Natural killer cell (primary cell): ENCODE data around the gene CAMTA1. TPM values are rescaled to one million over a fixed set of nuclear protein-coding genes. Genes with fewer than 3 reads are reported as not detected.
"Not testable (repeated sequence)": the region's sequence is repeated elsewhere in the genome, so short reads cannot be mapped to it uniquely, and the experiment has no call there.

Experiments
- ATAC-seq, 3 donors: fragments of 150-1000 bp in 2 of 3; fragments of 200-7000 bp in 1 of 3; cut with Tn5 transposase; 1 replicate in 1 of 3; 2 replicates in 2 of 3; pipeline ENCODE4 v1.10.0; 2021; ENCODE audit warnings: mild to moderate bottlenecking in 2 of 3, moderate library complexity in 2 of 3
- DNase-seq, 2 donors: peaks; one replicate each; pipeline versions ENCODE4 v3.0.0 to v3.0.0-alpha.2; 2013 to 2021; ENCODE audit warnings: mixed read lengths in 1 of 2
- H3K27ac ChIP-seq: one replicate; pipeline ENCODE4 v1.5.1; 2013; ENCODE audit warnings: mild to moderate bottlenecking, low read length
- H3K27me3 ChIP-seq: one replicate; pipeline ENCODE4 v1.6.1; 2013; ENCODE audit warnings: low read length; ENCODE audit not compliant: control insufficient read depth, insufficient read depth
- H3K36me3 ChIP-seq: one replicate; pipeline ENCODE4 v1.6.1; 2013; ENCODE audit warnings: low read length; ENCODE audit not compliant: control insufficient read depth, insufficient read depth
- H3K4me1 ChIP-seq: one replicate; pipeline ENCODE4 v1.6.1; 2013; ENCODE audit warnings: low read length; ENCODE audit not compliant: control insufficient read depth, insufficient read depth
- H3K4me3 ChIP-seq: one replicate; pipeline ENCODE4 v1.5.1; 2013; ENCODE audit warnings: low read length
- H3K9me3 ChIP-seq: one replicate; pipeline ENCODE4 v1.6.1; 2013; ENCODE audit warnings: low read length; ENCODE audit not compliant: control insufficient read depth, insufficient read depth
- H3K27ac Mint-ChIP-seq, 2 donors: one replicate each; pipeline ENCODE4 v1.8.0; 2022; ENCODE audit warnings: mild to moderate bottlenecking in 2 of 2, mixed read lengths in 2 of 2, moderate library complexity in 1 of 2
- H3K27me3 Mint-ChIP-seq, 2 donors: one replicate each; pipeline ENCODE4 v1.8.0; 2022; ENCODE audit warnings: low read depth in 2 of 2, mixed read lengths in 2 of 2
- H3K36me3 Mint-ChIP-seq: one replicate; pipeline ENCODE4 v1.8.0; 2022; ENCODE audit warnings: mixed read lengths
- H3K4me1 Mint-ChIP-seq, 2 donors: one replicate each; pipeline ENCODE4 v1.8.0; 2022; ENCODE audit warnings: mixed read lengths in 2 of 2
- H3K4me3 Mint-ChIP-seq: one replicate; pipeline ENCODE4 v1.8.0; 2022; ENCODE audit warnings: mild to moderate bottlenecking, moderate library complexity, mixed read lengths
- H3K9me3 Mint-ChIP-seq, 2 donors: one replicate each; pipeline ENCODE4 v1.8.0; 2022; ENCODE audit warnings: mixed read lengths in 2 of 2
- CTCF ChIP-seq: fragments of 200-600 bp; IDR thresholded peaks from one replicate; pipeline ENCODE4 v1.8.0; 2022; ENCODE audit warnings: antibody characterized with exemption
- WGBS: methylation state at CpG from one replicate; pipeline ENCODE4 v1.1.7; 2013; ENCODE audit warnings: missing lambda C conversion rate; ENCODE audit not compliant: insufficient coverage; 5-methylcytosine and 5-hydroxymethylcytosine counted together
- intact Hi-C: fragments of 100-400 bp; cut with micrococcal nuclease; formaldehyde crosslinking; loops from one replicate; pipeline ENCODE4 v1.14.2; 2022
- total RNA-seq, 4 donors: library from RNA; stranded (reverse); fragments of 120-200 nt in 1 of 4; gene quantifications; one replicate each; pipeline versions ENCODE4 v1.2.3 to v1.2.4, GENCODE V29; 2013 to 2022

The CAMTA1 gene
- total RNA-seq, 3 donors from 2014 or later (not counting 1 experiment from before 2014, with no cell fraction given), result 40.6 to 53.3 (median 44.9) TPM

- no peak overlapping the region for H3K27ac Mint-ChIP-seq
- H3K36me3 Mint-ChIP-seq, result no peaks in the 10 kb centered on the region
- H3K4me1 Mint-ChIP-seq, result peaks cover 15 to 17% of the 10 kb centered on the region in 2 donors
- no peak overlapping the region for H3K4me3 ChIP-seq
- H3K36me3 ChIP-seq, result peaks cover 13% of the 10 kb centered on the region
- intact Hi-C loops, result no loop called here
- no peaks in the 10 kb centered on the region for H3K9me3 Mint-ChIP-seq
- H3K27me3 Mint-ChIP-seq, result no peaks in the 10 kb centered on the region
- no peak for TF ChIP-seq CTCF
- no peaks in the 10 kb centered on the region for H3K27me3 ChIP-seq
- H3K9me3 ChIP-seq, result no peaks in the 10 kb centered on the region
- no peak overlapping the region for H3K4me3 Mint-ChIP-seq
- H3K27ac ChIP-seq, result no peak overlapping the region
- WGBS, result 89% methylated on average over 2 of the region's 4 CpGs
- ATAC-seq (no peak), DNase-seq (no peak)
- no peaks in the 10 kb centered on the region for H3K4me1 ChIP-seq
Observed at GRCh38 chr1:6825828-6826227, 40.6 kb downstream of the CAMTA1 start.

GRCh38 chr1:6827079-6827478, 41.8 kb downstream of the CAMTA1 start:
- no peak for TF ChIP-seq CTCF
- no peak for DNase-seq
- no peaks in the 10 kb centered on the region for H3K9me3 ChIP-seq
- no peak overlapping the region for H3K4me3 ChIP-seq
- H3K36me3 ChIP-seq, result peaks cover 13% of the 10 kb centered on the region
- Mint-ChIP-seq H3K27me3 (no peaks in the 10 kb centered on the region), H3K9me3 (no peaks in the 10 kb centered on the region), H3K4me3 (no peak overlapping the region), H3K27ac (no peak overlapping the region), H3K36me3 (no peaks in the 10 kb centered on the region), H3K4me1 (peaks cover 9 to 13% of the 10 kb centered on the region in 2 donors)
- intact Hi-C loops, result no loop called here
- H3K27ac ChIP-seq, result no peak overlapping the region
- H3K4me1 ChIP-seq, result no peaks in the 10 kb centered on the region
- 92% methylated on average over 3 of the region's 3 CpGs for WGBS
- H3K27me3 ChIP-seq, result no peaks in the 10 kb centered on the region
- ATAC-seq, result no peak

GRCh38 chr1:6827630-6828165, 42.4 kb downstream of the CAMTA1 start:
- H3K9me3 ChIP-seq, result no peaks in the 10 kb centered on the region
- intact Hi-C loops, result no loop called here
- no peak for ATAC-seq
- no peaks in the 10 kb centered on the region for H3K27me3 ChIP-seq
- 95% methylated on average over 7 of the region's 10 CpGs for WGBS
- DNase-seq, result no peak
- H3K36me3 Mint-ChIP-seq, result no peaks in the 10 kb centered on the region
- H3K4me1 Mint-ChIP-seq, result peaks cover 7 to 14% of the 10 kb centered on the region in 2 donors
- H3K9me3 Mint-ChIP-seq, result no peaks in the 10 kb centered on the region
- H3K27ac ChIP-seq, result no peak overlapping the region
- no peak for TF ChIP-seq CTCF
- H3K27me3 Mint-ChIP-seq, result no peaks in the 10 kb centered on the region
- H3K4me3 ChIP-seq, result no peak overlapping the region
- no peak overlapping the region for H3K27ac Mint-ChIP-seq
- H3K4me1 ChIP-seq, result no peaks in the 10 kb centered on the region
- H3K4me3 Mint-ChIP-seq, result no peak overlapping the region
- peaks cover 13% of the 10 kb centered on the region for H3K36me3 ChIP-seq

GRCh38 chr1:6831366-6831765, 46.1 kb downstream of the CAMTA1 start:
- WGBS, result no CpG with 5 or more reads among the region's 1 CpG
- Histone ChIP-seq H3K4me3 (no peak overlapping the region), H3K27ac (no peak overlapping the region), H3K36me3 (peaks cover 5% of the 10 kb centered on the region), H3K4me1 (no peaks in the 10 kb centered on the region), H3K9me3 (no peaks in the 10 kb centered on the region), H3K27me3 (no peaks in the 10 kb centered on the region)
- no peaks in the 10 kb centered on the region for H3K36me3 Mint-ChIP-seq
- H3K4me3 Mint-ChIP-seq, result no peak overlapping the region
- intact Hi-C loops, result no loop called here
- peaks cover 11 to 19% of the 10 kb centered on the region in 2 donors for H3K4me1 Mint-ChIP-seq
- no peaks in the 10 kb centered on the region for H3K9me3 Mint-ChIP-seq
- no peak for TF ChIP-seq CTCF
- DNase-seq, result no peak
- no peaks in the 10 kb centered on the region for H3K27me3 Mint-ChIP-seq
- no peak for ATAC-seq
- H3K27ac Mint-ChIP-seq, result no peak overlapping the region

- DNase-seq, H3K36me3 Mint-ChIP-seq, H3K36me3 ChIP-seq, H3K4me3 ChIP-seq, H3K27me3 Mint-ChIP-seq, H3K4me1 ChIP-seq, intact Hi-C loops, H3K9me3 ChIP-seq, H3K4me3 Mint-ChIP-seq, H3K9me3 Mint-ChIP-seq, H3K27me3 ChIP-seq, H3K27ac Mint-ChIP-seq, H3K27ac ChIP-seq, ATAC-seq: not testable (repeated sequence)
- 95% methylated on average over 2 of the region's 2 CpGs for WGBS
- H3K4me1 Mint-ChIP-seq, result peaks cover 13 to 22% of the 10 kb centered on the region in 2 donors
Observed at GRCh38 chr1:6832006-6832405, 46.8 kb downstream of the CAMTA1 start.
